Measurements from ENCODE around the gene RNU4-1. TPM values are rescaled to one million over a fixed set of nuclear protein-coding genes. Genes with fewer than 3 reads are reported as not detected.
"Not testable (repeated sequence)": the region's sequence is repeated elsewhere in the genome, so short reads cannot be mapped to it uniquely, and the experiment has no call there.

The RNU4-1 gene
- total and polyA plus RNA-seq, 8 donors: 597 to 2,620 (median 1,226) TPM; not detected in 2

GRCh38 chr12:120252071-120252906 lies 40.7 kb downstream of the RNU4-1 start:
- intact Hi-C loops (cut with DNase I): no loop called here
- ATAC-seq: peak in 2 of 4 donors; percentile 14 to 31
- Histone ChIP-seq H3K36me3 (no peaks in the 10 kb centered on the region), H3K4me3 (no peak overlapping the region), H3K9me3 (no peaks in the 10 kb centered on the region), H3K27me3 (no peaks in the 10 kb centered on the region), H3K27ac (no peak overlapping the region), H3K4me1 (peaks cover 9 to 31% (median 19%) of the 10 kb centered on the region in 3 donors)
- TF ChIP-seq, protein P1, sequence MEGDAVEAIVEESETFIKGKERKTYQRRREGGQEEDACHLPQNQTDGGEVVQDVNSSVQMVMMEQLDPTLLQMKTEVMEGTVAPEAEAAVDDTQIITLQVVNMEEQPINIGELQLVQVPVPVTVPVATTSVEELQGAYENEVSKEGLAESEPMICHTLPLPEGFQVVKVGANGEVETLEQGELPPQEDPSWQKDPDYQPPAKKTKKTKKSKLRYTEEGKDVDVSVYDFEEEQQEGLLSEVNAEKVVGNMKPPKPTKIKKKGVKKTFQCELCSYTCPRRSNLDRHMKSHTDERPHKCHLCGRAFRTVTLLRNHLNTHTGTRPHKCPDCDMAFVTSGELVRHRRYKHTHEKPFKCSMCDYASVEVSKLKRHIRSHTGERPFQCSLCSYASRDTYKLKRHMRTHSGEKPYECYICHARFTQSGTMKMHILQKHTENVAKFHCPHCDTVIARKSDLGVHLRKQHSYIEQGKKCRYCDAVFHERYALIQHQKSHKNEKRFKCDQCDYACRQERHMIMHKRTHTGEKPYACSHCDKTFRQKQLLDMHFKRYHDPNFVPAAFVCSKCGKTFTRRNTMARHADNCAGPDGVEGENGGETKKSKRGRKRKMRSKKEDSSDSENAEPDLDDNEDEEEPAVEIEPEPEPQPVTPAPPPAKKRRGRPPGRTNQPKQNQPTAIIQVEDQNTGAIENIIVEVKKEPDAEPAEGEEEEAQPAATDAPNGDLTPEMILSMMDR (IDR thresholded peaks at IDR 0.05): no peak
- no peak for FAIRE-seq
- no peak for DNase-seq
- 92 to 94% methylated on average over 12 of the region's 12 CpGs for WGBS, 2 donors

DNA sequence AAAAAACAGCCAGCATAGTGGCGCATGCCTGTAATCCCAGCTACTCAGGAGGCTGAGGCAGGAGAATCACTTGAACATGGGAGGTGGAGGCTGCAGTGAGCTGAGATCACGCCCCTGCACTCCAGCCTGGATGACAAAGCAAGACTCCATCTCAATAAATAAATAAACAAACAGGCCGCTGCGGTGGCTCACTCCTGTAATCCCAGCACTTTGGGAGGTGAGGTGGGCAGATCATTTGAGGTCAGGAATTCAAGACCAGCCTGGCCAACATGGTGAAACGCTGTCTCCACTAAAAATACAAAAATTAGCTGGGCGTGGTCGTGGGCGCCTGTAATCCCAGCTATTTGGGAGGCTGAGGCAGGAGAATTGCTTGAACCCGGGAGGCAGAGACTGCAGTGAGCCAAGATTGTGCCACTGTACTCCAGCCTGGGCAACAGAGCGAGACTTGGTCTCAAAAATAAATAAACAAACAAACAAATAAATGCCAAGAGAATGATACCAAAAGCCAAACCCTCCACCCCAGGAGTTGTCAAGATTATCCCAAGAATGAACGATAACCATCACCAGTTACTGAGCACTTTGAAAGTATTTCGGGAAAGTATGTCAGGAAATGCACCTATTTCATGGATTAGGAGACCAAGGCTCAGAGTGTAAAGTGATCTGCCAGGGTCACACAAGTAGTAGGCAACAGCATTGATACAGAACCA lies 41.5 kb downstream of the RNU4-1 start:
- H3K4me3 ChIP-seq; intact Hi-C loops (cut with DNase I); H3K9me3 ChIP-seq; H3K27me3 ChIP-seq; H3K27ac ChIP-seq; FAIRE-seq; H3K36me3 ChIP-seq; ATAC-seq; DNase-seq: not testable (repeated sequence)
- 90 to 95% methylated on average over 12 of the region's 12 CpGs for WGBS, 2 donors
- peaks cover 7 to 28% (median 24%) of the 10 kb centered on the region in 3 donors for H3K4me1 ChIP-seq

DNA sequence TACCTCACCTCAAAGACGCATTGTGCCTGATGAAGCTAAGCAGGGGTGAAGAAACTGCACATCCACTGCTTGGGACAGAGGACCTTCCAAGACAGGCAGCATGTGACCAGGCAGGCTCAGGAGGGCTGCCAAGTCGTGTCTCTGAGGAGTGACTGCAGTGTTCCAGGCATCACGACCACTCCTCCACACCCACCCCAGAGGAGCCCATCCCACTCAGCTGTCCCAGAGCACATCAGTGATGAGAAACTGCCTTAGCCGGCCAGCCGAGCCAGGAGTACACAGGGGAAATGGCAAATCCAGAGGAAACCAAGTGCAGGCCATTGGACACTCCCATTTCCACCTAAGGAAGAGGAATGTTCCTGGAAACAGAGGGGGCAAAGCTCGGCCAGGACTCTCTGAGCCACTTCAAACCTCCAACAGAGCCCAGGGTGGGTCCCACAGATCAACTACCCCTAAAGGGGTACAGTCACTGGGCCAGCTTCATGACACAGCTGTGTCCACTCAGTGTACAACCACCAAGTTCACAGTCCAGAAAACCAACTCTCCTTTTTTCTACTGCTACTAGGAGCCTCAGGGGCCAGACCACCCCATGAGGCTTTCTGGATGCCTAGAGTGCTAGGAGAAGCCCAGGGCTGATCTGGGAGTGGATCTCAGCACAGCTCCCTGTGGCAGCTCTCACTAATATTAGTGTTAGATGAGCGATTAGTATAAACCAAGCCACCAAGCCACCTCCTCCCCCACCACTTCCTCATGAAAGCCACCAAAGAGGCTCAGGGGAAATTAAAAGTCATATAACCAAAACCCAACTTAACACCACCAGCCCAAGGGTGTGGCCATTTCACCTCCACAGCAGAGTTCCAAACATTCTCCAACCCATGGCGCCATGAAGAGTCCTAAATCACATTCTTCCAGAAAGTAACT lies 42.9 kb downstream of the RNU4-1 start:
- Histone ChIP-seq H3K27me3 (no peaks in the 10 kb centered on the region), H3K9me3 (no peaks in the 10 kb centered on the region), H3K4me3 (no peak overlapping the region), H3K27ac (peak overlapping the region in 2 of 4 donors; percentile 11 to 56), H3K4me1 (peaks cover 6 to 25% (median 19%) of the 10 kb centered on the region in 3 donors), H3K36me3 (no peaks in the 10 kb centered on the region)
- no peak for DNase-seq
- TF ChIP-seq, protein P1 (IDR thresholded peaks at IDR 0.05): no peak
- FAIRE-seq: no peak
- intact Hi-C loops (cut with DNase I): no loop called here
- WGBS, 2 donors: 77% methylated on average over 8 of the region's 8 CpGs
- ATAC-seq: peak in 2 of 4 donors; percentile 27 to 30

- DNase-seq (no peak), ATAC-seq (no peak), FAIRE-seq (no peak)
- H3K27ac ChIP-seq: peak overlapping the region in 2 of 4 donors; percentile 11 to 56
- no peaks in the 10 kb centered on the region for H3K36me3 ChIP-seq
- peaks cover 6 to 17% (median 14%) of the 10 kb centered on the region in 3 donors for H3K4me1 ChIP-seq
- H3K9me3 ChIP-seq: no peaks in the 10 kb centered on the region
- H3K4me3 ChIP-seq: no peak overlapping the region
- no peaks in the 10 kb centered on the region for H3K27me3 ChIP-seq
- TF ChIP-seq, protein P1 (IDR thresholded peaks at IDR 0.05): no peak
- WGBS, 2 donors: 86 to 88% methylated on average over 4 of the region's 4 CpGs
- intact Hi-C loops (cut with DNase I): no loop called here
These were observed 43.7 kb downstream of the RNU4-1 start for GRCh38 chr12:120249266-120249874.
